K562 (cell line): ENCODE measurements around the gene MXD3. TPM values are rescaled to one million over a fixed set of nuclear protein-coding genes. Genes with fewer than 3 reads are reported as not detected.
A peak's percentile ranks its signal among the peaks of the same experiment; 100 is the strongest.

Experiments used
- ATAC-seq: fragments of 200-7000 bp; cut with Tn5 transposase; 3 replicates; pipeline ENCODE4 v1.9.1; 2020; ENCODE audit warnings: moderate library complexity
- BruUV-seq: library from RNA; stranded (reverse); fragments of 400-500 nt; replicated peaks from 2 replicates; lab custom pipeline; 2021; lab: Mats Ljungman, UMichigan
- CTCF ChIA-PET: fragments of 300-600 bp; formaldehyde crosslinking; extraction: SDS; loops from one replicate; lab custom pipeline; 2021; ENCODE audit warnings: low intra/inter-chr PET ratio; lab: Yijun Ruan, JAX
- POLR2A ChIA-PET: fragments of 300-600, 350-650 bp; sonication (Branson Sonifier 250); formaldehyde crosslinking; extraction: SDS; loops from one replicate; lab custom pipeline; 2021; ENCODE audit warnings: antibody characterized with exemption, inconsistent platforms; lab: Yijun Ruan, JAX
- DNase-seq, 4 experiments: peaks; one replicate each; pipeline versions ENCODE4 v3.0.0 to v3.0.0-alpha.2; 2011 to 2018; ENCODE audit warnings: low spot score in 3 of 4, mixed read lengths in 3 of 4; ENCODE audit errors: extremely low read depth in 1 of 4
- FAIRE-seq: peaks from 2 replicates; lab custom pipeline; 2011; peaks lifted over from hg19 to GRCh38; lab: Jason Lieb, UNC
- H2AFZ ChIP-seq: 2 replicates; pipeline ENCODE4 v1.6.0; 2011; ENCODE audit warnings: low read depth, low read length, control low read depth, inconsistent platforms
- H3K27ac ChIP-seq: fragments of 200-600 bp; 3 replicates; pipeline ENCODE4 v1.8.0; 2011; ENCODE audit warnings: low read depth, mild to moderate bottlenecking, control low read depth, inconsistent platforms, low read length, moderate library complexity, mixed read lengths; ENCODE audit errors: extremely low read depth
- H3K27me3 ChIP-seq, 2 experiments: fragments of 300-600 bp in 1 of 2; 2 replicates in 1 of 2; 3 replicates in 1 of 2; pipeline versions ENCODE4 v1.6.0 to v1.8.0; 2011; ENCODE audit warnings: inconsistent platforms in 2 of 2, low read length in 2 of 2, mild to moderate bottlenecking in 1 of 2, mixed read lengths in 1 of 2, moderate library complexity in 1 of 2; ENCODE audit not compliant: control insufficient read depth in 2 of 2, insufficient read depth in 2 of 2
- H3K36me3 ChIP-seq: fragments of 300-600 bp; 3 replicates; pipeline ENCODE4 v1.8.0; 2011; ENCODE audit warnings: mild to moderate bottlenecking, low read length, inconsistent platforms; ENCODE audit not compliant: control insufficient read depth, insufficient read depth
- H3K4me1 ChIP-seq, 2 experiments: fragments of 200-600 bp in 1 of 2; replicated peaks in 1 of 2; 2 replicates in 1 of 2; 3 replicates in 1 of 2; pipeline versions ENCODE4 v1.5.1 to v1.8.0; 2011; ENCODE audit warnings: inconsistent platforms in 2 of 2, low read length in 2 of 2, mild to moderate bottlenecking in 1 of 2, mixed read lengths in 1 of 2, moderate library complexity in 1 of 2; ENCODE audit not compliant: control insufficient read depth in 2 of 2, insufficient read depth in 2 of 2
- H3K4me2 ChIP-seq: 2 replicates; pipeline ENCODE4 v1.6.1; 2011; ENCODE audit warnings: low read length, control low read depth, inconsistent platforms, mixed read lengths; ENCODE audit not compliant: insufficient read depth
- H3K4me3 ChIP-seq: fragments of 200-600 bp; sonication (generic), shearing (Covaris generic); 2 replicates; pipeline ENCODE4 v1.5.1; 2016; ENCODE audit warnings: control low read depth, inconsistent platforms
- H3K79me2 ChIP-seq: fragments of 200-600 bp; 3 replicates; pipeline ENCODE4 v1.8.0; 2011; ENCODE audit warnings: low read length, inconsistent platforms; ENCODE audit not compliant: control insufficient read depth, insufficient read depth
- H3K9ac ChIP-seq, 2 experiments: 2 replicates each; pipeline versions ENCODE4 v1.6.0 to v1.6.1; 2011; ENCODE audit warnings: low read depth in 2 of 2, low read length in 2 of 2, control low read depth in 1 of 2, inconsistent platforms in 1 of 2, mild to moderate bottlenecking in 1 of 2, mixed read lengths in 1 of 2; ENCODE audit not compliant: insufficient read depth in 1 of 2
- H3K9me1 ChIP-seq: one replicate; pipeline ENCODE4 v1.6.0; 2011; ENCODE audit warnings: inconsistent platforms, mild to moderate bottlenecking, low read length, moderate library complexity; ENCODE audit not compliant: control insufficient read depth, insufficient read depth
- H3K9me3 ChIP-seq: replicated peaks from 2 replicates; pipeline ENCODE4 v1.5.1; 2011; ENCODE audit warnings: low read depth, low read length, inconsistent platforms; ENCODE audit not compliant: control insufficient read depth, insufficient read depth
- H4K20me1 ChIP-seq: replicated peaks from 2 replicates; pipeline ENCODE4 v1.6.1; 2011; ENCODE audit warnings: low read length, inconsistent platforms, mixed read lengths; ENCODE audit not compliant: control insufficient read depth, insufficient read depth
- ATF7 ChIP-seq: fragments of 450-650 bp; IDR thresholded peaks from 2 replicates; pipeline ENCODE4 v1.7.1; 2014; ENCODE audit warnings: mild to moderate bottlenecking, moderate library complexity
- EP400 ChIP-seq: fragments of 450-650 bp; IDR thresholded peaks from 2 replicates; pipeline ENCODE4 v1.6.1; 2017; ENCODE audit warnings: antibody characterized with exemption, mild to moderate bottlenecking, moderate library complexity
- GABPB2 ChIP-seq: fragments of 250-450 bp; sonication (Bioruptor Pico); conservative IDR thresholded peaks from 2 replicates; pipeline ENCODE4 v1.5.1; 2021; ENCODE audit warnings: mild to moderate bottlenecking
- KDM4B ChIP-seq, 2 experiments: fragments of 450-650 bp in 1 of 2; sonication (generic) in 1 of 2; IDR thresholded peaks; 2 replicates each; pipeline ENCODE4 v1.6.1; 2016 to 2017; ENCODE audit warnings: borderline replicate concordance in 2 of 2, antibody characterized with exemption in 1 of 2, low read depth in 1 of 2, mild to moderate bottlenecking in 1 of 2
- KDM5B ChIP-seq: fragments of 200-600 bp; sonication (generic); IDR thresholded peaks from 2 replicates; pipeline ENCODE4 v1.6.1; 2012; ENCODE audit warnings: low read depth, mild to moderate bottlenecking, moderate library complexity, low read length, control low read depth, inconsistent platforms; ENCODE audit not compliant: insufficient replicate concordance
- MYBL2 ChIP-seq, 2 experiments: fragments of 450-650 bp in 1 of 2; sonication (generic) in 1 of 2; formaldehyde crosslinking in 1 of 2; IDR thresholded peaks; 2 replicates each; pipeline versions ENCODE4 v1.6.1 to v1.8.1; 2017 to 2022; ENCODE audit warnings: borderline replicate concordance in 1 of 2, inconsistent platforms in 1 of 2, low read depth in 1 of 2, mild to moderate bottlenecking in 1 of 2, missing genetic modification reagents in 1 of 2, moderate library complexity in 1 of 2
- POLR2AphosphoS2 ChIP-seq: IDR thresholded peaks from 2 replicates; pipeline ENCODE4 v1.6.1; 2012; ENCODE audit warnings: low read length, improper control_type of control experiment
- POLR2G ChIP-seq: fragments of 200-400 bp; formaldehyde crosslinking; IDR thresholded peaks from 2 replicates; pipeline ENCODE4 v1.6.1; 2017; ENCODE audit warnings: low read depth, mild to moderate bottlenecking, antibody characterized with exemption, low read length, moderate library complexity
- RBM34 ChIP-seq: fragments of 200-400 bp; formaldehyde crosslinking; IDR thresholded peaks from 2 replicates; pipeline ENCODE4 v1.6.1; 2018; ENCODE audit warnings: low read length, borderline replicate concordance; ENCODE audit not compliant: insufficient read depth
- SMAD1 ChIP-seq: fragments of 150-350 bp; IDR thresholded peaks from 2 replicates; pipeline ENCODE4 v1.6.1; 2014; ENCODE audit warnings: low read length, low read depth; ENCODE audit not compliant: partially characterized antibody
- SUPT5H ChIP-seq: fragments of 450-650 bp; IDR thresholded peaks from 2 replicates; pipeline ENCODE4 v1.6.1; 2016
- XRCC4 ChIP-seq: IDR thresholded peaks from one replicate; pipeline ENCODE4 v1.6.1; 2011; ENCODE audit not compliant: insufficient read depth, insufficient read length; ENCODE audit errors: extremely low read depth
- ZNF232 ChIP-seq: sonication (generic); formaldehyde crosslinking; IDR thresholded peaks from 2 replicates; pipeline ENCODE4 v1.8.0; 2022; ENCODE audit warnings: mild to moderate bottlenecking, missing genetic modification reagents
- WGBS: fragments of 100-300 bp; shearing (Covaris generic); methylation state at CpG from one replicate; pipeline ENCODE4 v1.1.6; 2016; ENCODE audit warnings: low coverage, mixed read lengths; ENCODE audit not compliant: insufficient coverage; ENCODE audit errors: missing lambda C conversion rate; 5-methylcytosine and 5-hydroxymethylcytosine counted together
- in situ Hi-C: fragments of 300-500 bp; cut with MboI; formaldehyde crosslinking; loops from 4 replicates; pipeline ENCODE4 v1.15.0; 2018; ENCODE audit warnings: inconsistent platforms, mixed read lengths
- intact Hi-C: fragments of 100-400 bp; cut with micrococcal nuclease; formaldehyde crosslinking; loops from 2 replicates; pipeline ENCODE4 v1.14.2; 2022
- polyA plus RNA-seq, 8 experiments: library from polyadenylated mRNA; depleted of rRNA in 4 of 8; stranded (reverse) in 5 of 8; unstranded in 3 of 8; fragments of >200 nt; fragmentation: Nextera tagmentation in 2 of 8; fragmentation: Illumina TruSeq in 1 of 8; extraction: Ambion mirVana in 2 of 8; extraction: Trizol in 1 of 8; gene quantifications; 2 replicates each; pipeline versions ENCODE4 v1.2.1 to v1.2.3, GENCODE V29; 2011 to 2014; ENCODE audit warnings: inconsistent platforms in 1 of 8, missing spikeins in 1 of 8
- total RNA-seq, 7 experiments: library from RNA; depleted of rRNA in 6 of 7; stranded (reverse); fragments of >200 nt in 6 of 7; fragmentation: Illumina TruSeq in 2 of 7; extraction: Trizol in 2 of 7; gene quantifications; 2 replicates each; pipeline versions ENCODE4 v1.2.1 to v1.2.3, GENCODE V29; 2011 to 2021; ENCODE audit warnings: low replicate concordance in 1 of 7
- TF ChIP-seq, protein P1 (sequence below): fragments of 250-450 bp; sonication (Bioruptor Pico); IDR thresholded peaks from 2 replicates; pipeline ENCODE4 v1.9.0; 2021; ENCODE audit warnings: mild to moderate bottlenecking
- TF ChIP-seq, protein P2 (sequence below): sonication (generic); formaldehyde crosslinking; IDR thresholded peaks from 2 replicates; pipeline ENCODE4 v1.8.0; 2022; ENCODE audit warnings: mild to moderate bottlenecking, missing genetic modification reagents
- TF ChIP-seq, protein P3 (sequence below): sonication (generic); formaldehyde crosslinking; IDR thresholded peaks from 2 replicates; pipeline ENCODE4 v1.8.1; 2023; ENCODE audit warnings: mild to moderate bottlenecking, missing genetic modification reagents

The MXD3 gene
- total and polyA plus RNA-seq, 9 of the 15 experiments (the other 6 are each of a cell fraction or from before 2014, with no cell fraction given), result 0.28 to 24.8 (median 4.5) TPM

DNA sequence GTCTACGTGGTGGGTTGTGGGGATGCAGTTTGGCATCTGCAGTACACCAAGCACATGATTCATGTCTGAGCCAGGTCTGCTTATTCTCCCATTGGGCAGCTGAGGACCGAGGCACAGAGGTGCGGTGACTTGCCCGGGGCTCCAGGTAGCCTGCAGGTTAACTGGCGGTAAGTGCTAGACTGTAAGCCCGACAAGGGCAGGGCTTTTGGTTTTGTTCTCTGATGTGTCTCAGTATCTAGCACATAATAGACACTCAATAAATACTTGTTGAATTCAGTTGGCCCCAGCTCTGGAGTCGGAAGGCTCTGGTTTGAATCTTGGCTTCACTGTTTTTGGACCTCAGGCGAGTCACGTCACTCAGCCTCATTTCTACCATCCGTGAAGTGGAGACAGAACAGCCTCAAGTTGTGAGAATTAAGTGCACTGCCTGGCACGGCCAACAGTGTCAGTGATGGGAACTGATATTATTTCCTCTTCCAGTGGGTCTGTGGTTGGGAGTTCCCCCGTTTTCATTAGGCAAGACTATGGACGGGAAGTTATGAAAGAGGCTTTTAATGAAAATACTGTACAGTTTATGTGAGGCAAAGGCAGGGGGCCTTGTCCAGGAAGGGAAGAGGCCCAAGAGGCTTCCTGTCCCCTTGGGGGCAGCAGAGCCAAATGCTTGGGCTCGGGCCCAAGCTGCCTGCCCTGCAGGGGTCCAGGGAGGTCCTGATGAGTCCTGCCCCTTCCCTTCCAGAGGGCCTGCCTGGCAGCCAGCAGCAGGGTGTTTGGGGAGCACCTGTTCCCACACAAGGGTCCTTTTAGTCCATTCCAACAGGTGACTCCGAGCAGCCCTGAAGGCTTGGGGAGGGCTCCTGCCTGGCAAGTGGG is 4.8 kb downstream of the MXD3 start:
- Histone ChIP-seq H3K4me2 (no peak overlapping the region), H3K27me3 (no peaks in the 10 kb centered on the region), H3K27ac (no peak overlapping the region), H3K9me1 (no peaks in the 10 kb centered on the region), H3K9me3 (no peaks in the 10 kb centered on the region), H4K20me1 (peaks cover 4% of the 10 kb centered on the region), H3K9ac (peak overlapping the region in 1 of 2 experiments; percentile 40; a peak in 2 of 4 replicates), H3K79me2 (peaks cover 53% of the 10 kb centered on the region), H2AFZ (no peak overlapping the region), H3K4me3 (no peak overlapping the region), H3K36me3 (peaks cover 39% of the 10 kb centered on the region), H3K4me1 (peaks cover 26 to 62% of the 10 kb centered on the region in 2 experiments; a peak in 4 of 5 replicates)
- 82% methylated on average over 14 of the region's 15 CpGs for WGBS
- ChIA-PET POLR2A (interaction anchor here (0.6 to 1.8 kb wide), 5 partner anchors 9 to 120 kb away, joined by 3 to 6 read pairs (median 4); partner anchors contain the start of gene LMAN2), CTCF (no interaction called here)
- no TSS peak for BruUV-seq
- peak in 1 of 4 experiments; percentile 39 for DNase-seq
- intact Hi-C loops, result no loop called here
- ATAC-seq, result no peak
- in situ Hi-C loops, result no loop called here
- FAIRE-seq, result no peak
- TF ChIP-seq SMAD1, result no peak
- TF ChIP-seq GABPB2 (CRISPR knock-in tag), result no peak
- TF ChIP-seq ZNF232 (CRISPR knock-in tag), result no peak
- no peak for TF ChIP-seq MYBL2 (IDR thresholded peaks at IDR 0.05; ENCODE audit: low read depth)
- TF ChIP-seq MYBL2 (CRISPR knock-in tag; IDR thresholded peaks at IDR 0.05; ENCODE audit: borderline replicate concordance), result no peak
- peak; percentile 12 for TF ChIP-seq KDM5B
- no peak for TF ChIP-seq XRCC4
- no peak for TF ChIP-seq KDM4B (IDR thresholded peaks at IDR 0.05; ENCODE audit: borderline replicate concordance in 2 of 2, low read depth in 1 of 2)
- TF ChIP-seq, protein P1, sequence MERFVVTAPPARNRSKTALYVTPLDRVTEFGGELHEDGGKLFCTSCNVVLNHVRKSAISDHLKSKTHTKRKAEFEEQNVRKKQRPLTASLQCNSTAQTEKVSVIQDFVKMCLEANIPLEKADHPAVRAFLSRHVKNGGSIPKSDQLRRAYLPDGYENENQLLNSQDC (CRISPR knock-in tag), result no peak
- TF ChIP-seq POLR2G, result no peak
- no peak for TF ChIP-seq ATF7
- TF ChIP-seq, protein P2, sequence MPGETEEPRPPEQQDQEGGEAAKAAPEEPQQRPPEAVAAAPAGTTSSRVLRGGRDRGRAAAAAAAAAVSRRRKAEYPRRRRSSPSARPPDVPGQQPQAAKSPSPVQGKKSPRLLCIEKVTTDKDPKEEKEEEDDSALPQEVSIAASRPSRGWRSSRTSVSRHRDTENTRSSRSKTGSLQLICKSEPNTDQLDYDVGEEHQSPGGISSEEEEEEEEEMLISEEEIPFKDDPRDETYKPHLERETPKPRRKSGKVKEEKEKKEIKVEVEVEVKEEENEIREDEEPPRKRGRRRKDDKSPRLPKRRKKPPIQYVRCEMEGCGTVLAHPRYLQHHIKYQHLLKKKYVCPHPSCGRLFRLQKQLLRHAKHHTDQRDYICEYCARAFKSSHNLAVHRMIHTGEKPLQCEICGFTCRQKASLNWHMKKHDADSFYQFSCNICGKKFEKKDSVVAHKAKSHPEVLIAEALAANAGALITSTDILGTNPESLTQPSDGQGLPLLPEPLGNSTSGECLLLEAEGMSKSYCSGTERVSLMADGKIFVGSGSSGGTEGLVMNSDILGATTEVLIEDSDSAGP (CRISPR knock-in tag), result no peak
- TF ChIP-seq, protein P3, sequence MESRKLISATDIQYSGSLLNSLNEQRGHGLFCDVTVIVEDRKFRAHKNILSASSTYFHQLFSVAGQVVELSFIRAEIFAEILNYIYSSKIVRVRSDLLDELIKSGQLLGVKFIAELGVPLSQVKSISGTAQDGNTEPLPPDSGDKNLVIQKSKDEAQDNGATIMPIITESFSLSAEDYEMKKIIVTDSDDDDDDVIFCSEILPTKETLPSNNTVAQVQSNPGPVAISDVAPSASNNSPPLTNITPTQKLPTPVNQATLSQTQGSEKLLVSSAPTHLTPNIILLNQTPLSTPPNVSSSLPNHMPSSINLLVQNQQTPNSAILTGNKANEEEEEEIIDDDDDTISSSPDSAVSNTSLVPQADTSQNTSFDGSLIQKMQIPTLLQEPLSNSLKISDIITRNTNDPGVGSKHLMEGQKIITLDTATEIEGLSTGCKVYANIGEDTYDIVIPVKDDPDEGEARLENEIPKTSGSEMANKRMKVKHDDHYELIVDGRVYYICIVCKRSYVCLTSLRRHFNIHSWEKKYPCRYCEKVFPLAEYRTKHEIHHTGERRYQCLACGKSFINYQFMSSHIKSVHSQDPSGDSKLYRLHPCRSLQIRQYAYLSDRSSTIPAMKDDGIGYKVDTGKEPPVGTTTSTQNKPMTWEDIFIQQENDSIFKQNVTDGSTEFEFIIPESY (CRISPR knock-in tag), result no peak
- TF ChIP-seq EP400, result no peak
- peak; percentile 73 for TF ChIP-seq SUPT5H
- no peak for TF ChIP-seq RBM34
- no peak for TF ChIP-seq POLR2AphosphoS2
